Aorta (tissue), 5 donors: ENCODE data around the gene COL4A3. TPM values are rescaled to one million over a fixed set of nuclear protein-coding genes. Genes with fewer than 3 reads are reported as not detected.

Experiments used
- ATAC-seq: fragments of 200-7000 bp; cut with Tn5 transposase; one replicate; pipeline ENCODE4 v1.9.1; 2022; ENCODE audit warnings: moderate library complexity; ENCODE audit not compliant: low FRiP score
- DNase-seq, 2 donors: peaks; one replicate each; pipeline ENCODE4 v3.0.0-alpha.2; 2020
- H3K27ac ChIP-seq, 2 donors: one replicate each; pipeline ENCODE4 v1.5.1; 2013; ENCODE audit warnings: low read length in 2 of 2, mild to moderate bottlenecking in 2 of 2, moderate library complexity in 2 of 2, control low read depth in 1 of 2, inconsistent platforms in 1 of 2, low read depth in 1 of 2
- H3K27me3 ChIP-seq, 2 donors: one replicate each; pipeline ENCODE4 v1.6.1; 2013; ENCODE audit warnings: control low read depth in 1 of 2, low read length in 1 of 2, mild to moderate bottlenecking in 1 of 2, moderate library complexity in 1 of 2; ENCODE audit not compliant: insufficient read depth in 2 of 2, control insufficient read depth in 1 of 2
- H3K36me3 ChIP-seq, 2 donors: one replicate each; pipeline ENCODE4 v1.6.1; 2013; ENCODE audit warnings: control low read depth in 1 of 2, low read length in 1 of 2, mild to moderate bottlenecking in 1 of 2; ENCODE audit not compliant: insufficient read depth in 2 of 2, control insufficient read depth in 1 of 2
- H3K4me1 ChIP-seq, 2 donors: one replicate each; pipeline ENCODE4 v1.6.1; 2013; ENCODE audit warnings: low read length in 2 of 2, control low read depth in 1 of 2, mild to moderate bottlenecking in 1 of 2, moderate library complexity in 1 of 2; ENCODE audit not compliant: insufficient read depth in 2 of 2, control insufficient read depth in 1 of 2
- H3K4me3 ChIP-seq, 2 donors: one replicate each; pipeline ENCODE4 v1.5.1; 2013; ENCODE audit warnings: low read length in 2 of 2, control low read depth in 1 of 2, mild to moderate bottlenecking in 1 of 2
- H3K9me3 ChIP-seq: one replicate; pipeline ENCODE4 v1.6.1; 2013; ENCODE audit warnings: mild to moderate bottlenecking, low read length; ENCODE audit not compliant: control insufficient read depth
- WGBS, 2 donors: extraction: QIAGEN DNeasy Blood & Tissue Kit; methylation state at CpG; one replicate each; pipeline ENCODE4 v1.1.7; 2013; 5-methylcytosine and 5-hydroxymethylcytosine counted together
- intact Hi-C, 2 donors: fragments of 100-400 bp; cut with DNase I; formaldehyde crosslinking; loops; one replicate each; pipeline versions ENCODE4 v1.14.2 to v1.15.0; 2022
- polyA plus RNA-seq, 2 donors: library from polyadenylated mRNA; stranded (reverse); fragments of 200-250 nt; gene quantifications; one replicate each; pipeline ENCODE4 v1.2.3, GENCODE V29; 2013
- total RNA-seq, 2 donors: library from RNA; stranded (reverse); fragmentation: NEBNext Ultra II Directional; extraction: Animal tissue kit (Norgen Biotek cat#: 25700); gene quantifications; one replicate each; pipeline ENCODE4 v1.2.1, GENCODE V29; 2021
- donor health status: healthy with polysubstance abuse.
- donor health status: Bipolar disorder and iron deficiency.
- donor health status: DM: no; HTN: no; CAD: no.
- donor health status: DM: no; HTN: no; CAD: no.
- donor health status: DM: yes; HTN: yes; CAD: no.

The COL4A3 gene
- total and polyA plus RNA-seq, 4 donors: 2.8 to 22.7 (median 14.6) TPM

DNA sequence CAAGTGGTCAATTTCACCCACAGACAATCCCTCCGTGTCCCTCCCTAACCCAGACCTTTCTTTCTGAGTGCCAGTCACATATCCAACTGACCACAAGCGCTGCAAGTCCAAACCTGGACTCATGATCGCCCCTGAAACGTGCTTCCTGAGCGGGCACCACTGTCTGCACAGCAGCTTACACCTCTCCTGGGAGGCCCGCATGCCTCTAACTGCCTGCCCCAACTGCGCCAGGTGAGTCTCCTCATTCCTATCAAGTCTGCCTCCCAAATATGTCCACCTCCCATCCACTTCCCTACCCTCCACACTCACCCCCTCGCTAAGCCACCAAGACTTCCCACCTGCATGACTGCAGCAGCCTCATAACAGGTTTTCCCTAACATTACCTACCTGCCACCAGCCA lies 33.8 kb upstream of the COL4A3 start:
- Histone ChIP-seq H3K27me3 (no peaks in the 10 kb centered on the region), H3K4me1 (no peaks in the 10 kb centered on the region), H3K4me3 (no peak overlapping the region), H3K27ac (no peak overlapping the region), H3K9me3 (no peaks in the 10 kb centered on the region), H3K36me3 (no peaks in the 10 kb centered on the region)
- DNase-seq: no peak
- 88% methylated on average over 8 of the region's 8 CpGs for WGBS, 2 donors
- ATAC-seq: no peak
- intact Hi-C loops: loop anchor here (1.0 to 2.0 kb wide), 2 partner anchors 108 to 110 kb away; no protein-coding TSS in a partner anchor

DNA sequence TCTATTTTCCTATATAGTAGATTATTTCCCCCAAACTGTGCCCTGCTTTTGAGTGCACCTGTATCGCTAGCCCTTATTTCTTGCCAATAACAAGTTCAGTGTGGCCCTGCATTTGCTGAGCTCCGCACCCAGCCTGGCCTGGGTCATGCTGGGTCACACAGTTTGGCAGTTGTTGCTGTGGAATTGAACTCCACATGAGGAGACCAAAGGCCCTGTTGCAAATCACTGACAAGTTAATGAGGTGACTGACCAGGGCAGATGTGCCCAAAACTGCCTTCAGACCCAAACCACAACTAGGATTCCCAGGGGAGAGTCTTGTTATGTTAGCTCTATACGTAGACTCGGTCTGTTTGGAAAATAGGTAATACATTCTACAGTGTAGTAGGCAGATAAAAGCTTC lies 31.4 kb upstream of the COL4A3 start:
- Histone ChIP-seq H3K4me1 (no peaks in the 10 kb centered on the region), H3K27me3 (no peaks in the 10 kb centered on the region), H3K4me3 (no peak overlapping the region), H3K27ac (no peak overlapping the region), H3K9me3 (no peaks in the 10 kb centered on the region), H3K36me3 (no peaks in the 10 kb centered on the region)
- ATAC-seq (no peak), DNase-seq (no peak)
- intact Hi-C loops: no loop called here
- WGBS, 2 donors: 69 to 73% methylated on average over 4 of the region's 4 CpGs

DNA sequence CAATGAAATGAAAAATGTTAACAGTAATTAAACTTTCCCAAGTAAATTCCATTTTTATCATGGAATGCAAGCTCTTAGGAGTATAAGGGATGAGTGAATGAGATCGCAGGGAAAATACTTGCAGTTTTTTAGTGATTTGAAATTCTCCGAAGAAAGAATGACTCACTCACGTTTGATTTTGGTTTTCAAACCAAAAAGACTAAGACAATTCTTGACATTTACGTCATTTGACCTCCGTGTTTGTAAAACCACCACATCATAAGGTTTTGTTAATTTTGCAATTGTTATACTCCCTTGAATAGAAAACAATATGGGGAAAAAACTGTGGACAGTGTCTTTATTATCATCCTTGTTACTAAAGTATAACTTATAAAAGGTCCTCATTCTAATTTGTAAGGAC lies 29.8 kb upstream of the COL4A3 start:
- Histone ChIP-seq H3K27ac (no peak overlapping the region), H3K4me1 (no peaks in the 10 kb centered on the region), H3K36me3 (peaks cover 2 to 4% of the 10 kb centered on the region in 2 donors), H3K9me3 (no peaks in the 10 kb centered on the region), H3K27me3 (no peaks in the 10 kb centered on the region), H3K4me3 (no peak overlapping the region)
- intact Hi-C loops: no loop called here
- ATAC-seq (no peak), DNase-seq (no peak)
- WGBS, 2 donors: 78 to 80% methylated on average over 5 of the region's 5 CpGs

DNA sequence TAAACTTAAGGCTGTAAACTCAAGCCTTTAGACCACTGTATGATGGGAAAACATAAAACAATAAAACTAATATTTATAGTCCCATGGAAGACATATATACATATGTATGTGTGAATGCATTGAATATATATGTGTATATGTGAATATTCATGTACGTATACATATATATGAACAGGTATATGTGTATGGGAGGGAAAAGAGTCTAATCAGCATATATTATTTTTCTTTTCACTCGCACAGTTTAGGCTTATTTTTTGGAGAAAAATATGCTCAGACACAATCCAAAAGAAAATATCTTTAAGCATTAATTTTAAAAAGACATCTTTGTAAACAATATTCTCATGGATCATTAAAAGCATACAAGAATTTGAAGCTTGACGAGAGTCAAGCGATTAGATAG lies 23.1 kb upstream of the COL4A3 start:
- Histone ChIP-seq H3K27ac (no peak overlapping the region), H3K36me3 (peaks cover 2 to 4% of the 10 kb centered on the region in 2 donors), H3K27me3 (no peaks in the 10 kb centered on the region), H3K4me1 (no peaks in the 10 kb centered on the region), H3K9me3 (no peaks in the 10 kb centered on the region), H3K4me3 (no peak overlapping the region)
- DNase-seq (no peak), ATAC-seq (no peak)
- WGBS, 2 donors: 80 to 90% methylated on average over 4 of the region's 4 CpGs
- intact Hi-C loops: no loop called here

DNA sequence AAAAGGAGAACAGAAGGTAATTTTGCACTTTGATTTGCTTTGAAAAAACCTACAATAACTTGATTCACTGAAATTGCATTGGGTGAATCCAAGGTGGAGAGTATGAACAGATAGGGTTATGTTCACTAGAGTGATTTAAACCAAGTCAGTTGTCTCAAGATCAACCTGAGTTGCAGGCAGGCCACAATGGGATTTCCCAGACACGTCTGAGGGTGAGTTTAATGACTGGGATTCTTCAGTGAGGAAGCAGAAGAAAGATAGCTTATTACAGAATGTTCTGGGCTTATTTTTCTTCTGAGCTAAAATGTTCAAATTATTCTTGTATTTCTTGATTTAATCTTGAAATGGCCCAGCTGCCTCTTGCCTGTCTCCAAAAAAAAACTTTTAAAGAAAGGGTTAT lies 20.5 kb upstream of the COL4A3 start:
- Histone ChIP-seq H3K36me3 (peaks cover under 1 to 2% of the 10 kb centered on the region in 2 donors), H3K27ac (no peak overlapping the region), H3K9me3 (no peaks in the 10 kb centered on the region), H3K4me3 (no peak overlapping the region), H3K4me1 (no peaks in the 10 kb centered on the region), H3K27me3 (no peaks in the 10 kb centered on the region)
- ATAC-seq (no peak), DNase-seq (no peak)
- intact Hi-C loops: no loop called here
- 48 to 52% methylated on average over 1 of the region's 1 CpG for WGBS, 2 donors

DNA sequence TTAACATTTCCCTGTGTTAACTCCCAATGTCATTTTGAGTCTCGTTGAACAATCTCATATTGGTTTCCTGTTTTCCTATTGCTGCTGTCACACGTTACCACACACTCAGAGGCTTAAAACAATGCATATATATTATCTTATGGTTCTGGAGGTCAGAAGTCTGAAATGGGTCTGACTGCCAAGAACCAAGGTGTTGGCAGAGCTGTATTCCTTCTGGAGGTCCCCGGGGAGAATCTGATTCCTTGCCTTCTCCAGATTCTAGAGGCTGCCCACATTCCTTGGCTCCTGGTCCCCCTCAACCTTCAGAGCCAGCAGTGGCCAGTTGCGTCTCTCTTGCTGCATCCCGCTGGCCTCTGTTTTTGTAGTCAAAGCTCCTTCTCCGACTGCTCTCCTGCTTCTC lies 18.0 kb upstream of the COL4A3 start:
- no peak overlapping the region for H3K27ac ChIP-seq
- no peaks in the 10 kb centered on the region for H3K27me3 ChIP-seq
- DNase-seq: no peak
- no peaks in the 10 kb centered on the region for H3K36me3 ChIP-seq
- intact Hi-C loops: no loop called here
- no peaks in the 10 kb centered on the region for H3K4me1 ChIP-seq
- H3K9me3 ChIP-seq: no peaks in the 10 kb centered on the region
- 81 to 85% methylated on average over 6 of the region's 6 CpGs for WGBS, 2 donors
- ATAC-seq: no peak
- H3K4me3 ChIP-seq: no peak overlapping the region

DNA sequence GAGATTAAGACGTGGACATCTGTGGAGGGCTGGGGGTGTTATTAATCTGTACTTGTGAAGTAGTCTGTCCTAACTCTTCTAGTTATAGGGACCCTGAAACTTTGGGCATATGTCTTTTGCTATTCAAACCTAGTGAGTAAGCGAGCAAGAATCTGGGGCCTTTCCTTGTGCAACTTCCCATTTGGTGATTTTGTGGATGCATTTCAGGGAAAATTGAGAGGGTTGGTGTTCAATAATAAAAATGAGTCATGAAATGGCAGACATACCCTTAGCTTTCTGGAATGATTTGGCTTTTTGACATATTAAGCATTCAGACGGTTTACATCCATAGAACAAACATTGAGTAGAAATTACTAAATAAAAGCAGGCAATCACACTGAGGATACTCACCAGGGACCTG lies 17.4 kb upstream of the COL4A3 start:
- ATAC-seq: no peak
- 69 to 73% methylated on average over 3 of the region's 3 CpGs for WGBS, 2 donors

DNA sequence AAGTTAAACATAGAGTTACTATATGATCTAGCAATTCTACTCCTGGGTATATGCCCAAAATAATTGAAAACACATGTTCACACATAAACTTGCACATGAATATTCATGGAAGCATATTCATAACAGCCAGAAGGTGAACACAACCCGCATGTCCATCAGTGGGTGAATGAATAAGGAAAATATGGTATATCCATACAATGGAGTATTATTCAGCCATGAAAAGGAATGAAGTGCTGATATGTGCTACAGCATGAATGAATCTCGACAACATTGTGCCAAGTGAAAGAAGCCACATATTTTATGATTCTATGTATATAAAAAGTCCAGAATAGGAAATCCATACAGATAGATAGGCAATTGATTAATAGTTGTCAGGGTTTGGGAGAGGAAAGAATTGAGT lies 16.3 kb upstream of the COL4A3 start:
- 83% methylated on average over 2 of the region's 2 CpGs for WGBS, 2 donors
- Histone ChIP-seq H3K9me3 (no peaks in the 10 kb centered on the region), H3K4me3 (no peak overlapping the region), H3K27ac (no peak overlapping the region), H3K27me3 (no peaks in the 10 kb centered on the region), H3K4me1 (no peaks in the 10 kb centered on the region), H3K36me3 (no peaks in the 10 kb centered on the region)
- DNase-seq: no peak
- no peak for ATAC-seq
- intact Hi-C loops: no loop called here

More for the DNA sequence above, 17.4 kb upstream of the COL4A3 start:
- no peaks in the 10 kb centered on the region for H3K9me3 ChIP-seq
- H3K4me1 ChIP-seq: no peaks in the 10 kb centered on the region
- intact Hi-C loops: no loop called here
- no peaks in the 10 kb centered on the region for H3K36me3 ChIP-seq
- H3K27ac ChIP-seq: no peak overlapping the region
- DNase-seq: no peak
- H3K4me3 ChIP-seq: no peak overlapping the region
- no peaks in the 10 kb centered on the region for H3K27me3 ChIP-seq

DNA sequence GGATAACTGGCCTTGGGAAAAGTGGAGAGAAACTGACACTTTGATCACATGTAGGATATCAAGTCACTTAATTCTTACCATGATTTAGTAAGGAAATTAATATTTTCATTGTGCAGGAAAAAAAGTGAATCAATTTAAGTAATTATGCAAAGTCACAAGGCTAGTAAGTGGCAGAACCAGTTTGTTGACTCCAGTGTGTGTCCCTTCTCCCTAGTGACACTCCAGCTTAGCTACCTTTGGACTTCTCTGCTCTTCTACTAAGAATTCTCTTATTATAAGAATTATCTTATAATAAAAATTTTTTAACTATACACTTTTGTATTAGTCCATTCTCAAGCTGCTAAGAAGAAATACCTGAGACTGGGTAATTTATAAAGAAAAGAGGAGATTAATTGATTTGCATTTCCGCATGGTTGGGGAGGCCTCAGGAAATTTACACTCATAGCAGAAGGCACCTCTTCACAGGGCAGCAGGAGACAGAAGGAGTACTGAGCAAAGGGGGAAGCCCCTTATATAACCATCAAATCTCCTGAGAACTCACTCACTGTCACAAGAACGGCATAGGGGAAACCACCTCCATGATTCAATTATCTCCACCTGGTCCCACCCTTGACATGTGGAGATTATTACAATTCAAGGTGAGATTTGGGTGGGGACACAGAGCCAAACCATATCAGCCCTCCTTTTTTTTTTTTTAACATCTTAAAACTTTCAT lies 14.0 kb upstream of the COL4A3 start:
- Histone ChIP-seq H3K27ac (no peak overlapping the region), H3K36me3 (no peaks in the 10 kb centered on the region), H3K4me1 (no peaks in the 10 kb centered on the region), H3K9me3 (no peaks in the 10 kb centered on the region), H3K4me3 (no peak overlapping the region), H3K27me3 (no peaks in the 10 kb centered on the region)
- 87 to 94% methylated on average over 2 of the region's 2 CpGs for WGBS, 2 donors
- intact Hi-C loops: no loop called here
- ATAC-seq: no peak
- DNase-seq: no peak
